GM10266 (cell line): ENCODE data around the gene INTS6L.

ENCODE experiments used
- DNase-seq: peaks from one replicate; pipeline ENCODE4 v3.0.0; 2012; ENCODE audit errors: extremely low spot score
- CTCF ChIP-seq: IDR thresholded peaks from 2 replicates; pipeline ENCODE4 v1.5.1; 2012; ENCODE audit warnings: mild to moderate bottlenecking, low read depth; ENCODE audit not compliant: control insufficient read depth, insufficient read depth; ENCODE audit errors: missing control alignments

Gene INTS6L

GRCh38 chrX:135522878-135523693 lies 2.6 kb downstream of the INTS6L start:
- no peak for TF ChIP-seq CTCF
- DNase-seq: no peak

- no peak for DNase-seq
- no peak for TF ChIP-seq CTCF
Observed at GRCh38 chrX:135528254-135528653, 7.8 kb downstream of the INTS6L start.

GRCh38 chrX:135528756-135529155 lies 8.3 kb downstream of the INTS6L start:
- no peak for DNase-seq
- TF ChIP-seq CTCF: no peak

GRCh38 chrX:135530097-135530496 lies 9.6 kb downstream of the INTS6L start:
- no peak for DNase-seq
- no peak for TF ChIP-seq CTCF

- TF ChIP-seq CTCF: no peak
- no peak for DNase-seq
Observed at GRCh38 chrX:135531813-135532212, 11.4 kb downstream of the INTS6L start.

- TF ChIP-seq CTCF: no peak
- DNase-seq: no peak
Observed at GRCh38 chrX:135535077-135535940, 14.8 kb downstream of the INTS6L start.

GRCh38 chrX:135536877-135537276 lies 16.4 kb downstream of the INTS6L start:
- no peak for DNase-seq
- TF ChIP-seq CTCF: no peak
